ENCODE data around the gene GSTM4.

Gene GSTM4

DNA sequence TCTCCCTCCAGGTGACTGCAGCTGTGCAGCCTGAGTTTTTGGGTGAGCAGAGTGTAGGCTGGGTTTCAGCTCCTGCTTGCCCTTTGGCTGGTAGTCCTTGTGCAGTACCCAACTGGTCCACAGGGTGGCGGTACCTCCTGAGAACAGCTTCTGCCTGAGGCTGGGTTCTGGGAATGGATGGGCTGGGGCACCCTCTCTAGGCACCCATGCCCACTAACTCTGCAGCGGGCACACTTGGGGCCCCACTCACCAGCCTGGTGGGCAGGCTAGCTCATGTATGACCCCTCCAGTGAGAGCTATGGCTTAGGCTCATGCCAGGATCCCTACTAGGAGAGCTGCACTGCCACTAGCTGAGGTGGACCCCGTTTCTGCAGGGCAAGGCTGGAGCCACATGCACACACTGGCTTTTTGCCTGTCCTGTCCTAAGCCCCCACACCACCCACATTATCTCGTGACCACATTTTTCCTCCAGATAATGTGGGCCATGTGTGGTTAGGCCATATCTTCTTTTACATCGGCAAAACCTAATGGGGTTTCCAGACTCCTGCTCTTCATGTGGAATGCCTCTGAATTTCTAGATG, 15.5 kb upstream of the GSTM4 start:
- H3K27me3 ChIP-seq (ENCODE audit: insufficient read depth, poor library complexity, severe bottlenecking), result no peaks in the 10 kb centered on the region
- no peak for TF ChIP-seq SPI1 (IDR thresholded peaks at IDR 0.05; ENCODE audit: borderline replicate concordance, low read depth)
- TF ChIP-seq, protein P1, sequence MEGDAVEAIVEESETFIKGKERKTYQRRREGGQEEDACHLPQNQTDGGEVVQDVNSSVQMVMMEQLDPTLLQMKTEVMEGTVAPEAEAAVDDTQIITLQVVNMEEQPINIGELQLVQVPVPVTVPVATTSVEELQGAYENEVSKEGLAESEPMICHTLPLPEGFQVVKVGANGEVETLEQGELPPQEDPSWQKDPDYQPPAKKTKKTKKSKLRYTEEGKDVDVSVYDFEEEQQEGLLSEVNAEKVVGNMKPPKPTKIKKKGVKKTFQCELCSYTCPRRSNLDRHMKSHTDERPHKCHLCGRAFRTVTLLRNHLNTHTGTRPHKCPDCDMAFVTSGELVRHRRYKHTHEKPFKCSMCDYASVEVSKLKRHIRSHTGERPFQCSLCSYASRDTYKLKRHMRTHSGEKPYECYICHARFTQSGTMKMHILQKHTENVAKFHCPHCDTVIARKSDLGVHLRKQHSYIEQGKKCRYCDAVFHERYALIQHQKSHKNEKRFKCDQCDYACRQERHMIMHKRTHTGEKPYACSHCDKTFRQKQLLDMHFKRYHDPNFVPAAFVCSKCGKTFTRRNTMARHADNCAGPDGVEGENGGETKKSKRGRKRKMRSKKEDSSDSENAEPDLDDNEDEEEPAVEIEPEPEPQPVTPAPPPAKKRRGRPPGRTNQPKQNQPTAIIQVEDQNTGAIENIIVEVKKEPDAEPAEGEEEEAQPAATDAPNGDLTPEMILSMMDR (IDR thresholded peaks at IDR 0.05; ENCODE audit: insufficient read depth, low read length), result peak; percentile 97
- H3K27ac ChIP-seq (replicated peaks), result no peak overlapping the region
- H3K4me3 ChIP-seq (replicated peaks; ENCODE audit: insufficient read depth, low read length), result no peak overlapping the region
- peak in 1 of 2 experiments; percentile 84 for DNase-seq (ENCODE audit: low read depth in 1 of 2, low spot score in 1 of 2)

DNA sequence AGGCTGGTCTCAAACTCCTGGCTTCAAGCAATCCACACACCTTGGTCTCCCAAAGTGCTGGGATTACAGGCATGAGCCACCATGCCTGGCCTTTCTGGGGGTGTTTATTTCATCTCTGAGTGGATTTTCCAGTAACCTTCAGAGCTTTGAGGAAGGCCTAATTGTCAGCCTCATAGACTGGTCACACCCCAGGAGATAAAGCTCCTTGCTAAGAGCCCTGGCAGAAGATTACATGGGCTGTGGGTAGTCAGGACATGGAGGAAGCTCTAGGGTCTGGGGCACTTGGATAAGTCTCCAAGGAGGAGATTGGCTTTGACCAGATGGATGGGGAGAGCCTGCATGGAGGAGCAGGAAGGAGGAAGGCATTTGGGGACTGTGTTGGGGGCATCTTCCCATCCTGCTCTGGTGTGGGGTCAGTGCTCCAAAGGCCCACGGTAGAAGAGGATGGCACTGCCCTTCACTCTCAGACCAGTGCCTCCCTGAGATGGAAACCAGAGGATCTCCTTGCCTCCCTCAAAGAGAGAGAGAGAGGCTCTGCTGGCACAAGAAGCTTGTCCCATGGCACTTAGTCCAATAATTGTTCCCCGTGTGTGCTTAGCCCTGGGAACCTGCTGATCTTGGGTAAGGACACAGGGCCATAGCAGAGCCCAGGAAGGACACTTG, 14.7 kb upstream of the GSTM4 start:
- Histone ChIP-seq H3K27me3 (ENCODE audit: insufficient read depth, poor library complexity, severe bottlenecking) (no peaks in the 10 kb centered on the region), H3K27ac (replicated peaks) (no peak overlapping the region), H3K4me3 (replicated peaks; ENCODE audit: insufficient read depth, low read length) (no peak overlapping the region)
- TF ChIP-seq, protein P2, sequence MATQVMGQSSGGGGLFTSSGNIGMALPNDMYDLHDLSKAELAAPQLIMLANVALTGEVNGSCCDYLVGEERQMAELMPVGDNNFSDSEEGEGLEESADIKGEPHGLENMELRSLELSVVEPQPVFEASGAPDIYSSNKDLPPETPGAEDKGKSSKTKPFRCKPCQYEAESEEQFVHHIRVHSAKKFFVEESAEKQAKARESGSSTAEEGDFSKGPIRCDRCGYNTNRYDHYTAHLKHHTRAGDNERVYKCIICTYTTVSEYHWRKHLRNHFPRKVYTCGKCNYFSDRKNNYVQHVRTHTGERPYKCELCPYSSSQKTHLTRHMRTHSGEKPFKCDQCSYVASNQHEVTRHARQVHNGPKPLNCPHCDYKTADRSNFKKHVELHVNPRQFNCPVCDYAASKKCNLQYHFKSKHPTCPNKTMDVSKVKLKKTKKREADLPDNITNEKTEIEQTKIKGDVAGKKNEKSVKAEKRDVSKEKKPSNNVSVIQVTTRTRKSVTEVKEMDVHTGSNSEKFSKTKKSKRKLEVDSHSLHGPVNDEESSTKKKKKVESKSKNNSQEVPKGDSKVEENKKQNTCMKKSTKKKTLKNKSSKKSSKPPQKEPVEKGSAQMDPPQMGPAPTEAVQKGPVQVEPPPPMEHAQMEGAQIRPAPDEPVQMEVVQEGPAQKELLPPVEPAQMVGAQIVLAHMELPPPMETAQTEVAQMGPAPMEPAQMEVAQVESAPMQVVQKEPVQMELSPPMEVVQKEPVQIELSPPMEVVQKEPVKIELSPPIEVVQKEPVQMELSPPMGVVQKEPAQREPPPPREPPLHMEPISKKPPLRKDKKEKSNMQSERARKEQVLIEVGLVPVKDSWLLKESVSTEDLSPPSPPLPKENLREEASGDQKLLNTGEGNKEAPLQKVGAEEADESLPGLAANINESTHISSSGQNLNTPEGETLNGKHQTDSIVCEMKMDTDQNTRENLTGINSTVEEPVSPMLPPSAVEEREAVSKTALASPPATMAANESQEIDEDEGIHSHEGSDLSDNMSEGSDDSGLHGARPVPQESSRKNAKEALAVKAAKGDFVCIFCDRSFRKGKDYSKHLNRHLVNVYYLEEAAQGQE (IDR thresholded peaks at IDR 0.05; ENCODE audit: insufficient replicate concordance, low read depth), result no peak
- TF ChIP-seq, protein P1 (IDR thresholded peaks at IDR 0.05; ENCODE audit: insufficient read depth, low read length), result no peak
- no peak for TF ChIP-seq POLR2AphosphoS5 (IDR thresholded peaks at IDR 0.05; ENCODE audit: low read depth)
- no peak for TF ChIP-seq GABPA (IDR thresholded peaks at IDR 0.05; ENCODE audit: low read depth)
- TF ChIP-seq SPI1 (IDR thresholded peaks at IDR 0.05; ENCODE audit: borderline replicate concordance, low read depth), result no peak
- DNase-seq (ENCODE audit: low read depth in 1 of 2, low spot score in 1 of 2), result peak in 1 of 2 experiments; percentile 0

DNA sequence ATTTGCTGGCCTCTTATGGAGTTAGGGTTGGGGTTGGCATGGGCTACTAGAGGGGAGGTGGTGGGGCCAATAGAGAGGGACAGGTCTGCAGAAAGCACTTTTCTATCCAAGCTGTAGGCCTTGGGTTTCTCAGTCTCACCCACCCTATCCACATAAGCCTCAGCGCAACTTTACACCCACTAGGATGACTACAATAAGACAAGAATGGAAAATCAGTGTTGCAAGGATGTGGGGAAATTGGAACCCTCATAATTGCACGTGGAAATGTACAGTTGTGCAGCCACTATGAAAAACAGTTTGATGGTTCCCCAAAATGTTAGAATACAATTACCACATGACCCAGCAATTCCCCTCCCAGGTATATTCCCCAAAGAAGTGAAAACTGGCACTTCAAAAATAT, 14.0 kb upstream of the GSTM4 start:
- no peak for DNase-seq (ENCODE audit: low read depth in 1 of 2, low spot score in 1 of 2)
- Histone ChIP-seq H3K27ac (replicated peaks) (no peak overlapping the region), H3K27me3 (ENCODE audit: insufficient read depth, poor library complexity, severe bottlenecking) (no peaks in the 10 kb centered on the region), H3K4me3 (replicated peaks; ENCODE audit: insufficient read depth, low read length) (no peak overlapping the region)
- no peak for TF ChIP-seq SPI1 (IDR thresholded peaks at IDR 0.05; ENCODE audit: borderline replicate concordance, low read depth)

DNA sequence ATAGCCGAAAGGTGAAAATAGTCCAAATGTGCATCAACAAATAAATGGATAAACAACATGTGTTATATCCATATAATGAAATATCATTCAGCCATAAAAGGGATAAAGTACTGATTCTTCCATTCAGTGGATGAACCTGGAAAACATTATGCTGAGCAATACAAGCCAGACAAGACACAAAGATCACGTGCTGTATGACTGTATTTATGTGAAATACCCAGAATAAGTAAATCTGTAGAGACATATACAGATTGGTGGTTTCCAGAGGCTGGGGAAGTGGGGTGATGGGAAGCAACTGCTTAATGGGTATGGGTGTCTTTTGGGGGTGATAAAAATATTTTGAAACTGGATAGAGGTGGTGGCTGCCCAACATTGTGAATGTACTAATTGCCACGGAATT, 13.3 kb upstream of the GSTM4 start:
- no peak for DNase-seq (ENCODE audit: low read depth in 1 of 2, low spot score in 1 of 2)
- H3K27ac ChIP-seq (replicated peaks), result no peak overlapping the region
- H3K4me3 ChIP-seq (replicated peaks; ENCODE audit: insufficient read depth, low read length), result no peak overlapping the region
- TF ChIP-seq SPI1 (IDR thresholded peaks at IDR 0.05; ENCODE audit: borderline replicate concordance, low read depth) (no peak), POLR2AphosphoS5 (IDR thresholded peaks at IDR 0.05; ENCODE audit: low read depth) (no peak), GABPA (IDR thresholded peaks at IDR 0.05; ENCODE audit: low read depth) (no peak)
- TF ChIP-seq, protein P2 (IDR thresholded peaks at IDR 0.05; ENCODE audit: insufficient replicate concordance, low read depth), result no peak
- TF ChIP-seq, protein P1 (IDR thresholded peaks at IDR 0.05; ENCODE audit: insufficient read depth, low read length), result no peak
- H3K27me3 ChIP-seq (ENCODE audit: insufficient read depth, poor library complexity, severe bottlenecking), result no peaks in the 10 kb centered on the region
